ENCODE data around the gene CASQ2.
A peak's percentile ranks its signal among the peaks of the same experiment; 100 is the strongest.

DNA sequence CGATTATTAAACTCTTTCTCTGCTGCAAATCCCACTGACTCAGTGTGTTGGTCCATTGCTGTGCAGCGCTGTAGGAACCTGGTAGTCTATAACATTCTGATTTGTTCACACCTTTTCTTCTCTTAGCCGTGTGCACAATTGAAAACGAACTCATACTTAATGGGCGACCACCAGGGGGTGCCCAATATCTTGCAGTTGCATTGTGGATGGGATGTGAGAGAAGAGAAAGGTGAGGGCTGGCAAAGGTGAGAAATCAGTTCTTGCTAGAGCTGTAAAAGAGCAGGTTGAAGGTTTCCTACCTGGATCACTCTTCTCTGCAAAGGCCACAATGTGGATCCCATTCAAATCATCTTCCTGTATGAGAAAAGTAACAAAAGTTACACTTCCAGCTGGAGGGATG, 51.0 kb downstream of the CASQ2 start:
- TF ChIP-seq, protein P1, sequence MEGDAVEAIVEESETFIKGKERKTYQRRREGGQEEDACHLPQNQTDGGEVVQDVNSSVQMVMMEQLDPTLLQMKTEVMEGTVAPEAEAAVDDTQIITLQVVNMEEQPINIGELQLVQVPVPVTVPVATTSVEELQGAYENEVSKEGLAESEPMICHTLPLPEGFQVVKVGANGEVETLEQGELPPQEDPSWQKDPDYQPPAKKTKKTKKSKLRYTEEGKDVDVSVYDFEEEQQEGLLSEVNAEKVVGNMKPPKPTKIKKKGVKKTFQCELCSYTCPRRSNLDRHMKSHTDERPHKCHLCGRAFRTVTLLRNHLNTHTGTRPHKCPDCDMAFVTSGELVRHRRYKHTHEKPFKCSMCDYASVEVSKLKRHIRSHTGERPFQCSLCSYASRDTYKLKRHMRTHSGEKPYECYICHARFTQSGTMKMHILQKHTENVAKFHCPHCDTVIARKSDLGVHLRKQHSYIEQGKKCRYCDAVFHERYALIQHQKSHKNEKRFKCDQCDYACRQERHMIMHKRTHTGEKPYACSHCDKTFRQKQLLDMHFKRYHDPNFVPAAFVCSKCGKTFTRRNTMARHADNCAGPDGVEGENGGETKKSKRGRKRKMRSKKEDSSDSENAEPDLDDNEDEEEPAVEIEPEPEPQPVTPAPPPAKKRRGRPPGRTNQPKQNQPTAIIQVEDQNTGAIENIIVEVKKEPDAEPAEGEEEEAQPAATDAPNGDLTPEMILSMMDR (IDR thresholded peaks at IDR 0.05; ENCODE audit: poor library complexity), result peak; percentile 51
- TF ChIP-seq EZH2 (IDR thresholded peaks at IDR 0.05; ENCODE audit: borderline replicate concordance), result no peak

Data from hepatocyte (in vitro differentiated cells).